Hematopoietic multipotent progenitor cell treated with erythropoietin and hydrocortisone succinate and interleukin-3 and kit ligand, for 4 days (in vitro differentiated cells): ENCODE measurements around the gene PTPRJ.
"Not testable (repeated sequence)": the region's sequence is repeated elsewhere in the genome, so short reads cannot be mapped to it uniquely, and the experiment has no call there.

ENCODE experiments used
- DNase-seq: peaks from one replicate; pipeline ENCODE4 v3.0.0-alpha.2; 2015

PTPRJ gene

GRCh38 chr11:48020092-48020755 is 39.9 kb downstream of the PTPRJ start:
- DNase-seq: peak; percentile 91

GRCh38 chr11:48021201-48021820 is 41.0 kb downstream of the PTPRJ start:
- DNase-seq: not testable (repeated sequence)

- DNase-seq: no peak
Observed at GRCh38 chr11:48022445-48022844, 42.1 kb downstream of the PTPRJ start.

- not testable (repeated sequence) for DNase-seq
Observed at GRCh38 chr11:48023608-48024007, 43.2 kb downstream of the PTPRJ start.

- no peak for DNase-seq
Observed at GRCh38 chr11:48024635-48025071, 44.3 kb downstream of the PTPRJ start.

- no peak for DNase-seq
Observed at GRCh38 chr11:48025293-48025983, 45.1 kb downstream of the PTPRJ start.

- no peak for DNase-seq
Observed at GRCh38 chr11:48025984-48026340, 45.6 kb downstream of the PTPRJ start.

GRCh38 chr11:48028914-48029680 is 48.7 kb downstream of the PTPRJ start:
- DNase-seq: no peak

- DNase-seq: no peak
Observed at GRCh38 chr11:48029681-48030290, 49.4 kb downstream of the PTPRJ start.

GRCh38 chr11:48031602-48032001 is 51.2 kb downstream of the PTPRJ start:
- DNase-seq: peak; percentile 45

GRCh38 chr11:48032721-48033120 is 52.4 kb downstream of the PTPRJ start:
- DNase-seq: no peak

GRCh38 chr11:48033918-48034341 is 53.6 kb downstream of the PTPRJ start:
- DNase-seq: peak; percentile 52

- no peak for DNase-seq
Observed at GRCh38 chr11:48034926-48035871, 54.8 kb downstream of the PTPRJ start.

- DNase-seq: no peak
Observed at GRCh38 chr11:48036011-48036410, 55.7 kb downstream of the PTPRJ start.

- no peak for DNase-seq
Observed at GRCh38 chr11:48036466-48036865, 56.1 kb downstream of the PTPRJ start.

- no peak for DNase-seq
Observed at GRCh38 chr11:48037709-48038468, 57.5 kb downstream of the PTPRJ start.

GRCh38 chr11:48040830-48041444 is 60.6 kb downstream of the PTPRJ start:
- no peak for DNase-seq

- DNase-seq: no peak
Observed at GRCh38 chr11:48041877-48042695, 61.7 kb downstream of the PTPRJ start.
